GM20000 (cell line): ENCODE measurements around the gene CCM2.

ENCODE experiments used
- DNase-seq: peaks from one replicate; pipeline ENCODE4 v3.0.0; 2012; ENCODE audit warnings: low spot score
- TF ChIP-seq, protein P1 (sequence below): IDR thresholded peaks from 2 replicates; pipeline ENCODE4 v1.5.1; 2012; ENCODE audit warnings: mild to moderate bottlenecking, control low read depth; ENCODE audit errors: extremely low read depth, missing control alignments

CCM2 gene

DNA sequence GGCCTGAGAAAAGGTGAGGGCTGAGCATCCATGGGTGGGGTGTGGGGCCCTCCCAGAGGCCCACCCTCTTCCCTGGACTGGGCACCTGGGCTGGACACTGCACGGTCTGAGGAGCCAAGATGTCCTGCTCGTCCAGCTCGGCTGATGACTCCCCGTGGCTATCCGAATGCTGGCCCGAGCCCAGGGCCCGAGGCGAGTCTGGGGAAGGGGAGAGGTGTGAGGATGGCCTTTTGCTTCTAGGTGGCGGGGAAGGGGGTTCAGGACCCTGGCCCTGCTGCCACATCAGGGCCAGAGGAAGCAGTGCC is 81.6 kb downstream of the CCM2 start:
- DNase-seq: no peak
- TF ChIP-seq, protein P1, sequence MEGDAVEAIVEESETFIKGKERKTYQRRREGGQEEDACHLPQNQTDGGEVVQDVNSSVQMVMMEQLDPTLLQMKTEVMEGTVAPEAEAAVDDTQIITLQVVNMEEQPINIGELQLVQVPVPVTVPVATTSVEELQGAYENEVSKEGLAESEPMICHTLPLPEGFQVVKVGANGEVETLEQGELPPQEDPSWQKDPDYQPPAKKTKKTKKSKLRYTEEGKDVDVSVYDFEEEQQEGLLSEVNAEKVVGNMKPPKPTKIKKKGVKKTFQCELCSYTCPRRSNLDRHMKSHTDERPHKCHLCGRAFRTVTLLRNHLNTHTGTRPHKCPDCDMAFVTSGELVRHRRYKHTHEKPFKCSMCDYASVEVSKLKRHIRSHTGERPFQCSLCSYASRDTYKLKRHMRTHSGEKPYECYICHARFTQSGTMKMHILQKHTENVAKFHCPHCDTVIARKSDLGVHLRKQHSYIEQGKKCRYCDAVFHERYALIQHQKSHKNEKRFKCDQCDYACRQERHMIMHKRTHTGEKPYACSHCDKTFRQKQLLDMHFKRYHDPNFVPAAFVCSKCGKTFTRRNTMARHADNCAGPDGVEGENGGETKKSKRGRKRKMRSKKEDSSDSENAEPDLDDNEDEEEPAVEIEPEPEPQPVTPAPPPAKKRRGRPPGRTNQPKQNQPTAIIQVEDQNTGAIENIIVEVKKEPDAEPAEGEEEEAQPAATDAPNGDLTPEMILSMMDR: no peak

DNA sequence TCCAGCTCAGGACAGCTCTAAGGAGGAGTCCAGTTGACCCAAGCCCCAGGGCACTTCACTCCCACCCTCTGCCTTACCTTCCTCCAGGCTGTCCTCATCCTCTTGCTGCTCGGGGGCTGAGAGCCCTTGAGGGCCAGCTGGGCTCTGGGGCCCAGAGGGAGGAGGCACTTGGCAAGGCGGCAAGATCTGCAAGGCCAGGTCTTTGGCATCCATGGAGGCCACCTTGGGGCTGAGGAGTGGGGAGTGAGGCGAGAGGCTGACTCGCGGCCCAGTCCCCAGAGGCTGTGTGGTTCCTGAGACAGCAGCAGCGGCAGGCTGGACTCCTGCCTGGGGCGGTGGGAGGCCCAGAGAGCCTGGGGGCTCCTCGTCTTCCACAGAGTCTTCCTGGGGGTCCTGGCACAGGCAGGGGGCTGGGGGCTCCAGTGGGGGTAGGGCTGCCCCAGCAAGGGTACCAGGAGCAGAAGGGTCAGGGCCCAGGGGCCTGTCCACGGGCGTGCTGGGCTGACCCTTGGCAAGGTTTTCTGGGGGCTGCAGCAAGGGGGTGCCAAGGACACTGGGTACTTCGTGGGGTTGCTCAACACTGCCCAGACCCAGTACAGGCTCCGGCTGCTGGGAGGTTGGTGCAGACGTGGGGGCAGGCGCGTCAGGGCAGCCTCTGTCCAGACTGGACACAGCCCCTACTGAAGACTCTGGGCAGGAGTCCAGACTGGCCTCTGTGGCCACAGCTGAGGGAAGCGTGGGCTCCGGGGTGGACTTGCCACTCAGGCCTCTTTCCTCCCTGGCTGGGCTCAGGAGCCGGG is 82.2 kb downstream of the CCM2 start:
- TF ChIP-seq, protein P1: no peak
- no peak for DNase-seq

DNA sequence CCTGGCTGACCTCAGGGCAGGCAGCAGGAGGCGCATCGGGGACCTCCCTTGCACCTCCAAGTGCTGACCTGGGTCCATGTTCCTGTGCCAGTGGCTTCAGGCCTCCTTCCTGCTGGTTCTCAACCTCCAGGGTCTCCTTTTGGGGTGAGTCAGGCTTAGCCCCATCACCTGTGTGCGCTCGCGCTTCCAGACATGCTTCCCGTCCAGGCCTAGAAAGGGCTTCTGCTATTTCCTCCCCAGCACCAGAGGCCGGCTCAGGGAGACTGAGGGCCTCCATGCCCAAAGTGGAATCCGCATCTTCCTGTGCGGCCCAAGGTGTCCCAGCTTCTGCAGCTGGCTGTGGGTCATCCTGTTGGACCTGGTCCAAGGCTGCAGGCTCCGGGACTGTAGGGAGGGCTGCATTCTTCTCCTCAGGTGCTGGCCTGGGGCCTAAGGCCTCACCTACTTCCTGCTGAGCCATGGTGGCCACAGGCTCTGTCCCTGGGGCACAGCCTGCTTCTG is 82.9 kb downstream of the CCM2 start:
- TF ChIP-seq, protein P1: no peak
- DNase-seq: no peak

DNA sequence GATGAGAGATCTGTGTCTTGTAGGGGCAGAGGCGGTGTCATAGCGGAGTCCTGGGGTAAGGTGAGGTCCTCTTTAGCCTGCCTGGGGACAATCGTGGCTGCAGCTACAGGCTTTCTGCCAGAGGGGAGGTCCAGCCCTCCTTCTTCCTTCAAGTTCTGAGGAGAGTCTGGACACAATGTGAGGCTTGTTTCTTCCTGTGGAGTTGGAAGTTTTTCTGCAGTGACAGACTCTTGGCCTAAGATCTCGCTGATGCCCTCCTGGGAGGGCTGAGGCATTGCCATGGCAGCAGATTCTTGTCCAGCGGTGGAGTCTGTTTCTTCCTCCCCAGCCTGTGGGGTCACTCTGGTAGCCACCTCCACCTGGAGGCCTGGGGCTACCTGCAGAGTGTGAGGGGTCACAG is 84.3 kb downstream of the CCM2 start:
- TF ChIP-seq, protein P1: no peak
- no peak for DNase-seq

DNA sequence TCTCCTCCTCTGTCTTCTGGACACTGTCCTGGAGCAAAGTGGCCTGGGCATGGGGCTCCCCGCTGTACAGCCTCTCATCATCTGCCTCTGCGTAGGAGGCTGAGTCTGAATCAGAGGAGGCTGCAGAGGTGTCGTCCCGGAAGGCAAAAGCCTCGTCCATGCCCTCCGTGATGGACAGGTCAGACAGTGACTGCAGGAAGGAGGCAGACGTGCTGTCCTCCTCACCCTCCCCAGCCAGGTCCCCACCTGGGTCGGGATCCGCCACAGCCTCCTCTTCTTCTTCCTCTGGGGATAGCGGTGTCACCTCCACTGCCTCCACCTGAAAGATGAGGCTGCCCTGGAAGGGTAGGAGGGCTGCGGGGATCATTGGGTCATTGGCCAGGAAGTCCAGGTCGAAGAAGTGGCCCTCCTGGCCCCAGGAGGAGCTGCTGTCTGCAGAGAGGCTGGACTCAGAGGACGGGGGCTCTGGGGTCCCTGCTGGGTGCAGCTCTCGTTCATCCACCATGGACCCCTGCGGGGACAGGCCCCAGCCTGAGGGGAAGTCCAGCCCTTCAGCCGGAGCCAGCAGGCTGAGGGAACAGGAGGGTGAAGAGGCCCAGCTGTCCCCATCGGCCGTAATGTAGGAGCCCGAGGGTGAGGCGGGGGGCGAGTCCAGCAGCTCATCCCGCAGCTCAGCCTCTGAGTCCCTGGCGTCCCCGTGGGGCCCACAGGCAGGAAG is 85.1 kb downstream of the CCM2 start:
- TF ChIP-seq, protein P1: no peak
- DNase-seq: no peak

DNA sequence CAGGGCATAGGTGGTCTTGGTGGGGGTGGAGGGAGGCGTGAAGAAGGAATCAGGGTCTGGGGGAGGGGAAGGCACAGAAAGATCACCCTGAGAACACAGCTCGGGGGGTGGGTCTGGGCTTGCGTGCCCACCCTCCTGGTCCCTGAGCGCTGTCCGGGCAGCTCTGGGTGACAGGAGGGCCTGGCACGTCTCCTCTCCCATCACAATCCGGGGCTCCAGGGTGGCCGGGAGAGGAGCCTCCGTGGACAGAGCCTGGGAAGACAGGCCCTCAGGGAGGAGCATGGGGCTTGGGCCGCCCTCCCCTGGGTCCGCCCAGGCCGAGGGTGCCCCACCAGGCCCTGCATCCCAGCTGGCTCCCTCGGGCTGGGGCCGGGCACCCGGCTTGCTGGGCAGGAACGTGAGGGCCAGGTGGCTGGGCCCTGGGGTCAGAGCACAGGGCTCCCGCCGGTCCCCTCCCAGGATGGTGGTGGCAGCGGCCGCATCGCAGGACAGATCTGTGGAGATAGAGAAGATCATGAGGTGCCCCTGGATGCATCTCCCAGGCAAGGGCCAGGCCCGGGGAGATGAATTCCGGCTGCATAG is 85.7 kb downstream of the CCM2 start:
- TF ChIP-seq, protein P1: no peak

More for the DNA sequence above, 85.7 kb downstream of the CCM2 start:
- DNase-seq: no peak
